Activated CD4-positive, CD25-positive, alpha-beta regulatory T cell (primary cell): ENCODE results near the gene AHCYL2.
"Not testable (repeated sequence)": the region's sequence is repeated elsewhere in the genome, so short reads cannot be mapped to it uniquely, and the experiment has no call there.

Experiments used
- DNase-seq, 4 experiments: peaks; one replicate each; lab custom pipeline; 2025; lab: John Stamatoyannopoulos, UW

AHCYL2 gene

DNA sequence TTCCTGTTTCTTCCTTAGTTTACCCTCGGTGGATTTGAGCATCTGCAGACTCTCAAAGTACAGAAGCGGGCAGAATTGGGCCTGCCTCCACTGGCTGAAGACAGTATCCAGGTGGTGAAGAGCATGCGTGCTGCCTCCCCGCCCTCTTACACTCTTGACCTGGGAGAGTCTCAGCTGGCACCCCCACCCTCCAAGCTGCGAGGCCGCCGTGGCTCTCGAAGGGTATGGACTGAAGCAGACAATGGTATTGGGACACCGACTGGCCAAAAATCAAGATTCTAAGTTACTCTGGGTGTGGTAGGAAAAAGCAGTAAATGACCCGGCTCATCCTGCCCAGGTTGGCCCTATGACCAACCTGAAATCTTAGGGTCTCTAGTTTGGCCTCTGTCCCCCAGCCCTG, 231.6 kb downstream of the AHCYL2 start:
- no peak for DNase-seq

DNA sequence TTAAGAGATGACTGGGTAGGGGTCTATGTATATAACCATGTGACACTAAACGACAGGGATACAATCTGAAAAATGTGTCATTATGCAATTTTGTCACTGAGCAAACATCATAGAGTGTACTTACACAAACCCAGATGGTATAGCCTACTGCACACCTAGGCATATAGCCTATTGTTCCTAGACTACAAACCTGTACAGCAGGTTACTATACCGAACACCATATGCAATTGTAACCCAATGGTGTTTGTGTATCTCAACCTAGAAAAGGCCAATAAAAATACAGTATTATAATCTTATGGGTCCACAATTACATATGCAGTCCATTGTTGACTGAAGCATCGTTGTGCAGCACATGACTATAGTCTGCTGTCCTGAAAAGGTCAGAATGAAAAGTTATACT, 232.3 kb downstream of the AHCYL2 start:
- no peak for DNase-seq

DNA sequence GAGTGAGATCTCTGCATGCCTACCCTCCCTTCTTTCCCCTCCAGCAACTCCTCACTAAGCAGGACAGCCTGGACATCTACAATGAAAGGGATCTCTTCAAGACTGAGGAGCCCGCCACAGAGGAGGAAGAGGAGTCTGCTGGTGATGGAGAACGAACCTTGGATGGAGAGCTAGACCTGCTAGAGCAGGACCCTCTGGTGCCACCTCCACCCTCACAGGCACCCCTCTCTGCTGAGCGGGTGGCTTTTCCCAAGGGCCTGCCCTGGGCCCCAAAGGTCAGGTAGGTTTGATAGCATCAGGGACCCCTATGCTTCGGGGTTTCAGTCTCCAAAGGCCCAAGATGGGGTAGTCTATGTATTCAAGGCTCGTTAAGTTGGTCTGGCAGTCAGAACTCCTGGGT, 233.3 kb downstream of the AHCYL2 start:
- no peak for DNase-seq

DNA sequence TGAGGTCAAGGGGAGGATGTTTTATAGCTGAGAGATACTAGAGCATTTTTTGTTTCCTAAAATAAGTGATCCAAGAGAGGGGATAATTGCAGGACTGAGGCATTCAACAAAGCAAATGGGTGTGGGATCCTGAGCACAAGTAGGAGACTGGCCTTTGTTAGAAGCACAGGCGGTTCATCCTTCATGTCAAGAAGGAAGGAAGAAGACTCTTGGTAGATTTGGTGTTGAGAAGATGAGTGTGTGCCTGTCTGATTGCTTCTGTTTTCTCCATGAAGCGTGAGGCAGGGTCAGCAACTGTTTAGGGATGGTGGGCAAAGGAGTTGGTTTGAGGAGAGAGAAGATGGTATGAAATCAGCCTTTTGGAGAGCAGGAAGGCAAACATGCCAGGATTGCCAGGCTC, 237.0 kb downstream of the AHCYL2 start:
- no peak for DNase-seq

DNA sequence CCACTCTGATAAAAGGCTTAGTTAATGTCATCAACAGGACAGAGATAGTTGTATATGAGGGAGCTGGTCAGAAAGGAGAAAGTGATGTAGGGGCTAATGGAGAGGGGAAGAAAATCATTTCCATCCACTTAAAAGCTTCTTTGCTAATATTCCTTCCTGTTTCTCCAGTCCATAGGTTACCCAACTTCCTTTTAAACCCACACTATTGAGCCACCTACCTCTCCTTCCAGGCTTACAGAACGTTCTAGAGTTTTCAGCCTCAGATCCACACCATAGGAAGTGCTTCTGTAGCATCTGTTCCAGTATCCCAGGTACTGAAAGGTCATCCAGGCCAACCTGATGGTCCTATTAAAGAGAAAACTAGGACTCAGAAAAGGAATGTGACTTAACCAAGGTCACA, 237.6 kb downstream of the AHCYL2 start:
- DNase-seq: no peak

DNA sequence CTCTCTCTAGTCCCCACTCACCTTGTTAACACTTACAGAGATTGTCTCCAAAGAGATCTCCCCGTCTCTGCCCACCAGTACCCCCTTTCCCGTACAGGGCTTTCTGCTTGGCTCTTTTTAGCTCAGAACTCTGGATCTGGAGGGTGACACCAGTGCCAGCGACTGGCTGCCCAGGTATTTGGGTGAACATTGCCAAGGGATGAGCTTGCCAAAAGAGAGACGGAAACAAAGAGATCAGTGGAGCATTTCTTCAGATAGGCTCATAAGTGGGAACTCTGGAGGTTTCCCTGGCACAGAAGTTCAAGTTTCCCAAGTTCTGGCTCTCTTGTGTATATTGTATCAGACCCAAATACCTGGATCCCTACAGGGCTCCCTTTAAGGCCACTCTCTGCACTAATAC, 239.4 kb downstream of the AHCYL2 start:
- DNase-seq: no peak

DNA sequence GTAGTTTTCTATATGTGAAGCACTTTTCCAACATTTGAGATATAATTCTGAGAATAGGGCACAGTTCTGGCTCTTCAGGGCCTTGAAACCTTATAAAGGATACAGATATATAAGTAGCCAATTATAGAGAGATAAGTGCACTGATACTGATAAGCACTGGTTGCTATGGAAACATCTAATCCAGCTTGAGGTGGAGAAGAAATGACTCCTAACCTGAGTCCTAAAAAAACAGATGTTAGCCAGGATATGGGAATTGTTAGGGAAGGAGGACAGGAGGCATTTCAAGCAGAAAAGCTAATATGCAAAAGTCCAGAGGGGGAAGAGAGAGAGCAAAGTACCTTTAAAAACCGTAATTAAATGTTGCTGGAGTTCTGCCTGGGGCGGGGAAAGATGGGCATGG, 240.2 kb downstream of the AHCYL2 start:
- DNase-seq: no peak

DNA sequence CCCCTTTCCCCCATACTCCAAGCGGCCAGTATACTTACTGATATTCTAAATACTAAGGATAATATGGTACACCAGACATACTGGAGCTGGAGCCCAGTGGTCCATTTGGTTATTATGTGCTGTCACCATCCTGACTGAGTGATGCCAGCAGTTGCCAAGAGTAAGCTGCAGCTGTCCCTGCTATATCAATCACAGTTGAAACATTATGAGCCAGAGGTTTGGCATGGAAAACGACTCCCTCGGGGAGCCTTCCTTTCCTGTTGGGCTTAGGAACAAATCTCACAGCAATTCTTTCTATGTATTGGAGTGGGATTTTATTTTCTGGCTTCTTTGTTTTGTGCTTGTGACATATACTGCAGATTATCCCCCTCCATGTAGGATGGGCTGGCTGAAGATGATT, 242.0 kb downstream of the AHCYL2 start:
- no peak for DNase-seq

DNA sequence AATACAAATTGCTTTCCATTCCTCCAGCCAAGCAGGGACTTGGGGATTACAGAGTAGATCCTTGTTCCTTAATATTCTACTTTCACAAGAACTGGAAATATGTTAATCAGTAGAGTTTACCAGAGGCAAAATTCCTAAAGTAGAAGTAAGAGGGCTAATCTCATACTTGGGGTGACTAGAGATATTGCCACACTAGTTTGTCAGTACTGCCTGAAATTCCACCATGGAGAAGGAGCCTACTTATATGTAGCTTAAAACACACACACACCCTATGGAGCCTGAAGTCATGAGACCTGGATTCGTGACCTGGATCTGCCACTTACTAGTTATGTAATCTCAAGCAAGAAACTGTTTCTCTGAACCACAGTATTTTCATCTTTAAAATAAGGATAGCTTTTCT, 243.3 kb downstream of the AHCYL2 start:
- DNase-seq: no peak

DNA sequence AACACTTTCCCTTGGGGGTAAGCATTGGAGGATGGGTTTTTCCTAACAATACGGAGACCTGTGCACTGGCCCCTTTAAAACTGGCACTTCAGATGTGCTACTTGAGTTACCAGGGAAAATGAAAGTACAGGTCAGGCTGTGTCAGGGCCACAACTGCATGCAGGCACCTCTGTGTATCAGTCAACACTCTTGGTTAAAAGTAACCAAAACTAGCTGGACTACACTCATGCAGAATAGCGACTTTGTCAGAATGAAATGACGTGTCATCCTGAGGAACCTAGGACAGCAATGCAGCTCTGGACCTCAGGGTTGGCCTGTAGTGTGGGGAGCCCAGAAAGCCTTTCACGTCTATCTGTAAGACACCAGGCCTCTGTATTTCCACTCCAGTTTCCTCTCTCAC, 243.7 kb downstream of the AHCYL2 start:
- DNase-seq: no peak

DNA sequence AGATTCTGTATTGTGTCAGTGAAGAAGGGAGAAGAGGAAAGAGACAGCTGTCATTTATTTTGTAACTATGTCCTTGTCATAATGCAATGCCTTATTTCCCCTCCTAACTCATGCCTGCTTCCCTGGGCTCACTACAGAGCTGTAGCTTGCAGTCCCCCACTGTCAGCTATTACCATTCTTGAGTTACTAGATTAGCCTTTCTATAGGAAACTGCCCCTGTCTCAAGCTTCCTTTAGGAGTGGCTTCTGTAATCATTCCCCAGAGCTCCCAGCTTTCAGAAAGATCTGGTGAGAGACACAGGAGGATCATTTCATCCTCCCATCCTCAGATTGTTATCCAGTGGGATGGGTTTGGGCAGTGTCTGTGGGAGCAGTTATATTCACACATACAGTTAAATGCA, 245.1 kb downstream of the AHCYL2 start:
- no peak for DNase-seq

DNA sequence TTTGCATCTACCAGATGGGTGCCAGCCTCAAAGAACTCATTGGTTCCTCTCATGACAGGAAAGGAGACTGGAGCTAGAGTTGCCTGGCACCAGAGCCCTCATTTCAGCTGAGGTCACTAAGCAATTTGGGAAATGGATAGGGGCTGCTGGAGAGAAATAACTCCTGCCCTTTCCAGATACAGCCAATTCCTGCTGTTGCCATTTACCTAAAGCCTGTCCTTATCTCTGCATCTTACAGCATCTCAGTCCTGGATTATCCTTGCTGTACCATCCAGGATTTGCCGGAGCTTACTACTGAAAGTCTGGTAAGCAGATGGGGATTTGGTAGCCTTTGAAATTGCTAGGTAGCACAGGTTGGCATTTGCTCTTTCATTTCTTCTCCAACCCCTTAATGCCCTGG, 245.6 kb downstream of the AHCYL2 start:
- no peak for DNase-seq

DNA sequence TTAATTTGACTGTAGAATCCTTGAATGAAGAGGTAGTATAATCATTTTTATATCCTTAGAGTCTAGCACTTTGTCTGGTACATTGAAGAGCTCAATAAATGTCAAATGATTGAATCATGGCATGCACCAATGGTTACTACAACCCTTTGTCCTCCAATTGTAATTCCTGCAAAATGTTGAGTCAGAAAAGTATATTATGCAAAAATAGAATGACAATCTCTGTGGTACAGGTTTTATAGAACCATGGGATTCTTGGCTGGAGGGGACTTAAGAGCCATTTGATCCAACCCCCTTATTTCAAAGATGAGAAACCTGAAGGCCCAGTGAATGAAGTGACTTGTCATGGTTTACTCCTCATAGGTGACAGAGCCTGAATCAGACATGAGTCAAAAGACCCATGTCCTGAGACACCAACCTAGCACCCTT, 246.6 kb downstream of the AHCYL2 start:
- DNase-seq: no peak

DNA sequence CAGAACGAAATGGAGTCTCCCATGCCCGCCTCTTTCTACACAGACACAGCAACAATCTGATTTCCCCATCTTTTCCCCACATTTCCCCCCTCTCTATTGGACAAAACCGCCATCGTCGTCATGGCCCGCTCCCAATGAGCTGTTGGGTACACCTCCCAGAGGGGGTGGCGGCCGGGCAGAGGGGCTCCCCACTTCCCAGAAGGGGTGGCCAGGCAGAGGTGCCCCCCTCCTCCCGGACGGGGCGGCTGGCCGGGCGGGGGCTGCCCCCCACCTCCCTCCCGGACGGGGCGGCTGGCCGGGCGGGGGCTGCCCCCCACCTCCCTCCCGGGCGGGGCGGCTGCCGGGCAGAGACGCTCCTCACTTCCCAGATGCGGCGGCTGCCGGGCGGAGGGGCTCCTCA, 251.1 kb downstream of the AHCYL2 start:
- DNase-seq: not testable (repeated sequence)

DNA sequence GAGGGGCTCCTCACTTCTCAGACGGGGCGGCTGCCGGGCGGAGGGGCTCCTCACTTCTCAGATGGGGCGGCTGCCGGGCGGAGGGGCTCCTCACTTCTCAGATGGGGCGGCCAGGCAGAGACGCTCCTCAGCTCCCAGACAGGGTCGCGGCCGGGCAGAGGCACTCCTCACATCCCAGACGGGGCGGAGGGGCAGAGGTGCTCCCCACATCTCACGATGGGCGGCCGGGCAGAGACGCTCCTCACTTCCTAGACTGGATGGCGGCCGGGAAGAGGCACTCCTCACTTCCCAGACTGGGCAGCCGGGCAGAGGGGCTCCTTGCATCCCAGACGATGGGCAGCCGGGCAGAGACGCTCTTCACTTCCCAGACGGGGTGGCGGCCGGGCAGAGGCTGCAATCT, 251.6 kb downstream of the AHCYL2 start:
- not testable (repeated sequence) for DNase-seq
